Activated gamma-delta T cell treated with anti-CD3 and anti-CD28 coated beads, Interleukin-2, amount 50 U/mL, for 16 hours (primary cell): Measurements from ENCODE around the gene NFATC1.
A peak's percentile ranks its signal among the peaks of the same experiment; 100 is the strongest.

Source experiments
- DNase-seq: peaks from one replicate; pipeline ENCODE4 v3.0.0-alpha.2; 2020; ENCODE audit warnings: low read depth

NFATC1 gene

GRCh38 chr18:79521416-79522205, 125.9 kb downstream of the NFATC1 start:
- DNase-seq, result no peak

GRCh38 chr18:79522451-79523205, 126.9 kb downstream of the NFATC1 start:
- DNase-seq, result peak; percentile 32

GRCh38 chr18:79523206-79523735, 127.5 kb downstream of the NFATC1 start:
- no peak for DNase-seq

- peak; percentile 58 for DNase-seq
Observed at GRCh38 chr18:79523736-79524180, 128.0 kb downstream of the NFATC1 start.

- peak; percentile 46 for DNase-seq
Observed at GRCh38 chr18:79524181-79525078, 128.7 kb downstream of the NFATC1 start.

- DNase-seq, result no peak
Observed at GRCh38 chr18:79525556-79526467, 130.1 kb downstream of the NFATC1 start.

- DNase-seq, result no peak
Observed at GRCh38 chr18:79526468-79527460, 131.0 kb downstream of the NFATC1 start.

- no peak for DNase-seq
Observed at GRCh38 chr18:79527656-79528315, 132.1 kb downstream of the NFATC1 start.

- DNase-seq, result no peak
Observed at GRCh38 chr18:79528316-79528695, 132.6 kb downstream of the NFATC1 start.

GRCh38 chr18:79528846-79529245, 133.1 kb downstream of the NFATC1 start:
- peak; percentile 68 for DNase-seq

- no peak for DNase-seq
Observed at GRCh38 chr18:79529296-79529695, 133.6 kb downstream of the NFATC1 start.

- no peak for DNase-seq
Observed at GRCh38 chr18:79529991-79530390, 134.3 kb downstream of the NFATC1 start.

GRCh38 chr18:79530821-79531220, 135.1 kb downstream of the NFATC1 start:
- DNase-seq, result no peak

GRCh38 chr18:79531386-79531785, 135.7 kb downstream of the NFATC1 start:
- no peak for DNase-seq

GRCh38 chr18:79531926-79532312, 136.2 kb downstream of the NFATC1 start:
- no peak for DNase-seq

- DNase-seq, result no peak
Observed at GRCh38 chr18:79532313-79533007, 136.7 kb downstream of the NFATC1 start.

GRCh38 chr18:79533146-79533545, 137.4 kb downstream of the NFATC1 start:
- DNase-seq, result no peak

GRCh38 chr18:79533591-79533990, 137.9 kb downstream of the NFATC1 start:
- DNase-seq, result no peak

- no peak for DNase-seq
Observed at GRCh38 chr18:79534356-79534755, 138.6 kb downstream of the NFATC1 start.
